HepG2 (cell line): ENCODE results near the gene PLEKHA8. TPM values are rescaled to one million over a fixed set of nuclear protein-coding genes. Genes with fewer than 3 reads are reported as not detected.
A peak's percentile ranks its signal among the peaks of the same experiment; 100 is the strongest.

Experiments used
- EZH2 ChIP-seq: conservative IDR thresholded peaks from 2 replicates; pipeline ENCODE4 v1.6.1; 2012; ENCODE audit warnings: mild to moderate bottlenecking, low read depth, low read length, moderate library complexity
- HNRNPK ChIP-seq: fragments of 200-400 bp; formaldehyde crosslinking; IDR thresholded peaks from 2 replicates; pipeline ENCODE4 v1.6.1; 2018; ENCODE audit warnings: low read length, low read depth, moderate library complexity, mild to moderate bottlenecking; ENCODE audit not compliant: poor library complexity, severe bottlenecking
- IRF2 ChIP-seq: IDR thresholded peaks from 2 replicates; pipeline ENCODE4 v1.6.1; 2018; ENCODE audit warnings: missing genetic modification reagents, missing compliant biosample characterization
- SIX1 ChIP-seq: sonication (generic); formaldehyde crosslinking; IDR thresholded peaks from 2 replicates; pipeline ENCODE4 v1.4.0; 2020; ENCODE audit warnings: missing genetic modification reagents, borderline replicate concordance
- SP1 ChIP-seq, 2 experiments: fragments of 450-650 bp in 1 of 2; sonication (generic) in 1 of 2; formaldehyde crosslinking in 1 of 2; IDR thresholded peaks; 2 replicates each; pipeline versions ENCODE4 v1.4.0 to v1.6.1; 2016 to 2020; ENCODE audit warnings: missing genetic modification reagents in 1 of 2
- SSRP1 ChIP-seq: IDR thresholded peaks from 2 replicates; pipeline ENCODE4 v1.6.1; 2016; ENCODE audit warnings: control low read depth
- TSC22D2 ChIP-seq: sonication (generic); formaldehyde crosslinking; IDR thresholded peaks from 2 replicates; pipeline ENCODE4 v1.5.1; 2020; ENCODE audit warnings: missing genetic modification reagents, mild to moderate bottlenecking, borderline replicate concordance
- ZNF530 ChIP-seq: sonication (generic); formaldehyde crosslinking; IDR thresholded peaks from 2 replicates; pipeline ENCODE4 v1.5.0; 2020; ENCODE audit warnings: low read depth, mild to moderate bottlenecking, missing genetic modification reagents
- ZNF570 ChIP-seq: sonication (generic); formaldehyde crosslinking; IDR thresholded peaks from 2 replicates; pipeline ENCODE4 v1.4.0; 2020; ENCODE audit warnings: mild to moderate bottlenecking, missing genetic modification reagents, borderline replicate concordance
- ZXDC ChIP-seq: sonication (generic); formaldehyde crosslinking; IDR thresholded peaks from 2 replicates; pipeline ENCODE4 v1.5.0; 2020; ENCODE audit warnings: mild to moderate bottlenecking, missing genetic modification reagents
- polyA plus RNA-seq, 8 experiments: library from polyadenylated mRNA; depleted of rRNA in 3 of 8; stranded (reverse) in 7 of 8; unstranded in 1 of 8; fragments of >200 nt; fragmentation: Illumina TruSeq in 4 of 8; extraction: Trizol in 4 of 8; gene quantifications; 2 replicates each; pipeline versions ENCODE4 v1.2.1 to v1.2.3, GENCODE V29; 2011 to 2016; ENCODE audit warnings: low read depth in 4 of 8, missing spikeins in 1 of 8, mixed read lengths in 1 of 8; ENCODE audit not compliant: insufficient read depth in 1 of 8
- total RNA-seq, 5 experiments: library from RNA; depleted of rRNA; stranded (reverse); fragments of >200 nt; fragmentation: Illumina TruSeq; extraction: Trizol; gene quantifications; 2 replicates each; pipeline ENCODE4 v1.2.3, GENCODE V29; 2016; ENCODE audit warnings: low read depth in 1 of 5
- TF ChIP-seq, protein P1 (sequence below): sonication (generic); formaldehyde crosslinking; IDR thresholded peaks from 2 replicates; pipeline ENCODE4 v1.4.0; 2020; ENCODE audit warnings: mild to moderate bottlenecking, missing genetic modification reagents
- TF ChIP-seq, protein P2 (sequence below): sonication (generic); formaldehyde crosslinking; IDR thresholded peaks from 2 replicates; pipeline ENCODE4 v1.4.0; 2020; ENCODE audit warnings: mild to moderate bottlenecking, missing genetic modification reagents, borderline replicate concordance
- TF ChIP-seq, protein P3 (sequence below): sonication (generic); formaldehyde crosslinking; IDR thresholded peaks from 2 replicates; pipeline ENCODE4 v1.4.0; 2020; ENCODE audit warnings: missing genetic modification reagents

PLEKHA8 gene
- total and polyA plus RNA-seq, 2 of the 13 experiments (the other 11 are each of a cell fraction or from before 2014, with no cell fraction given), result 12.5 to 26.4 TPM

DNA sequence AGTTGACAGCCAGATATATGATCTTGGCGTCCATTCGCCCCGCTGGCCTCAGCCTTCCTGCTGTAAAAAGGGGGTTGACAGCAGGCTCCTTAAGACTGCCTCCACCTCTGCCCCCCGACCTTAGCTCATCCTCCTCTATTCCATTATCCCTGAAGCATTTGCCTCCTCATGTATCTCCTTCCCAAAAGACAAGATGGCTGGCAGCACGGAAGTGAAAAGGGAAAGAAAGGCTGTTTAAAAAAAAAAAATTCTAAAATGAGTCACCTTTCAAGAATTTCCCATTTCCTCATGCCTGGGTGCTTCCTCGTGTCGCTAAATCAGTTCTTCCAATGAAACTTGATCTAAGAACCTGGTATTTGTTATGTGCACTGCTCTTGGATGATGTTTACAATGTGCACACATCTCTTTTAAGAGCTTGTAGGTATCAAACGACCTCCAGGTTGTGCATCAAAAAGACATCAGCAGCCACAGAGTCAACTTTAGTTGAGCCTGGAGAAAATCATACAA, 40.3 kb upstream of the PLEKHA8 start (continued):
- TF ChIP-seq ZNF570 (CRISPR knock-in tag), result no peak
- no peak for TF ChIP-seq TSC22D2 (CRISPR knock-in tag)
- TF ChIP-seq, protein P1, sequence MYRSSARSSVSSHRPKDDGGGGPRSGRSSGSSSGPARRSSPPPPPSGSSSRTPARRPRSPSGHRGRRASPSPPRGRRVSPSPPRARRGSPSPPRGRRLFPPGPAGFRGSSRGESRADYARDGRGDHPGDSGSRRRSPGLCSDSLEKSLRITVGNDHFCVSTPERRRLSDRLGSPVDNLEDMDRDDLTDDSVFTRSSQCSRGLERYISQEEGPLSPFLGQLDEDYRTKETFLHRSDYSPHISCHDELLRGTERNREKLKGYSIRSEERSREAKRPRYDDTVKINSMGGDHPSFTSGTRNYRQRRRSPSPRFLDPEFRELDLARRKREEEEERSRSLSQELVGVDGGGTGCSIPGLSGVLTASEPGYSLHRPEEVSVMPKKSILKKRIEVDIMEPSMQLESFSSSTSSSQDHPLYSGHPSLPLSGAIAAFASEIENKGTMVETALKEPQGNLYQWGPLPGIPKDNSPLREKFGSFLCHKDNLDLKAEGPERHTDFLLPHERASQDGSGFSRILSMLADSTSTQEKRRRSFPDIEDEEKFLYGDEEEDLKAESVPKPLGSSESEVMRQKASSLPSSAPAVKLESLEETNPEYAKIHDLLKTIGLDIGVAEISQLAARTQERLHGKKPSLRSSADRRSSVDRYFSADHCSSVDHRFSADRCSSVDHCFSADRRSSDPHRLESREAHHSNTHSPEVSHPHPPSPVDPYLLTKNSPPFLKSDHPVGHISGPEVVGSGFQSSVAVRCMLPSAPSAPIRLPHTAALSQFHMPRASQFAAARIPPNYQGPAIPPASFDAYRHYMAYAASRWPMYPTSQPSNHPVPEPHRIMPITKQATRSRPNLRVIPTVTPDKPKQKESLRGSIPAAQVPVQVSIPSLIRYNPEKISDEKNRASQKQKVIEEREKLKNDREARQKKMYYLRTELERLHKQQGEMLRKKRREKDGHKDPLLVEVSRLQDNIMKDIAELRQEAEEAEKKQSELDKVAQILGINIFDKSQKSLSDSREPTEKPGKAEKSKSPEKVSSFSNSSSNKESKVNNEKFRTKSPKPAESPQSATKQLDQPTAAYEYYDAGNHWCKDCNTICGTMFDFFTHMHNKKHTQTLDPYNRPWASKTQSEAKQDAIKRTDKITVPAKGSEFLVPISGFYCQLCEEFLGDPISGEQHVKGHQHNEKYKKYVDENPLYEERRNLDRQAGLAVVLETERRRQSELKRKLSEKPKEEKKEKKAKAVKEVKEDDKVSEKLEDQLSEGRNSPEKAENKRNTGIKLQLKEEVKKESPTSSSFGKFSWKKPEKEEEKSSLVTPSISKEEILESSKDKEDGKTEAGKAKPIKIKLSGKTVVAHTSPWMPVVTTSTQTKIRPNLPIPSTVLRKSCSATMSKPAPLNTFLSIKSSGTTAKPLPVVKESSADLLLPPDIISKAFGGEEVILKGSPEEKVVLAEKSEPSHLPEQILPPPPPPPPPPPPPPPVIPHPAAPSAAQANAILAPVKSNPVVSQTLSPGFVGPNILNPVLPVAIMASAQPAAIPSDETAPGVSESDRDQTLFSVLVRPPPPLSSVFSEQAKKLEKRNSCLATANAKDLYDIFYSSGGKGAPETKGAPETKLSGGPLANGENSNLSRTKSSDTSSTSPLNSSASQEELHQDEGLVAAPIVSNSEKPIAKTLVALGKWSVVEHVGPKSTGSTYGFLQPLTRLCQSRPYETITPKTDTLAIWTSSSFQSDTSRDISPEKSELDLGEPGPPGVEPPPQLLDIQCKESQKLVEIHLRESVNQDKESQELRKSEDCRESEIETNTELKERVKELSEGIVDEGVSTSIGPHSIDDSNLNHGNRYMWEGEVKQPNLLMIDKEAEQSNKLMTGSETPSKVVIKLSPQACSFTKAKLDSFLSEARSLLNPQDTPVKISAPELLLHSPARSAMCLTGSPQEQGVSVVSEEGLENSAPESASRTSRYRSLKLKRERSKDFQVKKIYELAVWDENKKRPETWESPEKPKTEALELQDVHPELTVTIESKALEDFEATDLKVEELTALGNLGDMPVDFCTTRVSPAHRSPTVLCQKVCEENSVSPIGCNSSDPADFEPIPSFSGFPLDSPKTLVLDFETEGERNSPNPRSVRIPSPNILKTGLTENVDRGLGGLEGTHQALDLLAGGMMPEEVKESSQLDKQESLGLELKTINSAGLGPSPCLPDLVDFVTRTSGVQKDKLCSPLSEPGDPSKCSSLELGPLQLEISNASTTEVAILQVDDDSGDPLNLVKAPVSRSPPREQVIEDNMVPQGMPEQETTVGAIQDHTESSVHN (CRISPR knock-in tag), result no peak
- peak; percentile 99 for TF ChIP-seq SIX1 (CRISPR knock-in tag)
- no peak for TF ChIP-seq HNRNPK
- TF ChIP-seq ZXDC, result no peak
- TF ChIP-seq IRF2 (CRISPR knock-in tag), result peak; percentile 4; the same call in 1 of the 2 replicates
- no peak for TF ChIP-seq ZNF530 (CRISPR knock-in tag)
- TF ChIP-seq EZH2, result no peak
- no peak; the same call in 1 of the 2 replicates for TF ChIP-seq SSRP1 (CRISPR knock-in tag)
- TF ChIP-seq, protein P2, sequence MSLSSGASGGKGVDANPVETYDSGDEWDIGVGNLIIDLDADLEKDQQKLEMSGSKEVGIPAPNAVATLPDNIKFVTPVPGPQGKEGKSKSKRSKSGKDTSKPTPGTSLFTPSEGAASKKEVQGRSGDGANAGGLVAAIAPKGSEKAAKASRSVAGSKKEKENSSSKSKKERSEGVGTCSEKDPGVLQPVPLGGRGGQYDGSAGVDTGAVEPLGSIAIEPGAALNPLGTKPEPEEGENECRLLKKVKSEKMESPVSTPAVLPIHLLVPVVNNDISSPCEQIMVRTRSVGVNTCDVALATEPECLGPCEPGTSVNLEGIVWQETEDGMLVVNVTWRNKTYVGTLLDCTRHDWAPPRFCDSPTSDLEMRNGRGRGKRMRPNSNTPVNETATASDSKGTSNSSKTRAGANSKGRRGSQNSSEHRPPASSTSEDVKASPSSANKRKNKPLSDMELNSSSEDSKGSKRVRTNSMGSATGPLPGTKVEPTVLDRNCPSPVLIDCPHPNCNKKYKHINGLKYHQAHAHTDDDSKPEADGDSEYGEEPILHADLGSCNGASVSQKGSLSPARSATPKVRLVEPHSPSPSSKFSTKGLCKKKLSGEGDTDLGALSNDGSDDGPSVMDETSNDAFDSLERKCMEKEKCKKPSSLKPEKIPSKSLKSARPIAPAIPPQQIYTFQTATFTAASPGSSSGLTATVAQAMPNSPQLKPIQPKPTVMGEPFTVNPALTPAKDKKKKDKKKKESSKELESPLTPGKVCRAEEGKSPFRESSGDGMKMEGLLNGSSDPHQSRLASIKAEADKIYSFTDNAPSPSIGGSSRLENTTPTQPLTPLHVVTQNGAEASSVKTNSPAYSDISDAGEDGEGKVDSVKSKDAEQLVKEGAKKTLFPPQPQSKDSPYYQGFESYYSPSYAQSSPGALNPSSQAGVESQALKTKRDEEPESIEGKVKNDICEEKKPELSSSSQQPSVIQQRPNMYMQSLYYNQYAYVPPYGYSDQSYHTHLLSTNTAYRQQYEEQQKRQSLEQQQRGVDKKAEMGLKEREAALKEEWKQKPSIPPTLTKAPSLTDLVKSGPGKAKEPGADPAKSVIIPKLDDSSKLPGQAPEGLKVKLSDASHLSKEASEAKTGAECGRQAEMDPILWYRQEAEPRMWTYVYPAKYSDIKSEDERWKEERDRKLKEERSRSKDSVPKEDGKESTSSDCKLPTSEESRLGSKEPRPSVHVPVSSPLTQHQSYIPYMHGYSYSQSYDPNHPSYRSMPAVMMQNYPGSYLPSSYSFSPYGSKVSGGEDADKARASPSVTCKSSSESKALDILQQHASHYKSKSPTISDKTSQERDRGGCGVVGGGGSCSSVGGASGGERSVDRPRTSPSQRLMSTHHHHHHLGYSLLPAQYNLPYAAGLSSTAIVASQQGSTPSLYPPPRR (CRISPR knock-in tag), result no peak
- no peak for TF ChIP-seq SP1 (IDR thresholded peaks at IDR 0.05)
- TF ChIP-seq SP1 (CRISPR knock-in tag; IDR thresholded peaks at IDR 0.05), result no peak
- TF ChIP-seq, protein P3, sequence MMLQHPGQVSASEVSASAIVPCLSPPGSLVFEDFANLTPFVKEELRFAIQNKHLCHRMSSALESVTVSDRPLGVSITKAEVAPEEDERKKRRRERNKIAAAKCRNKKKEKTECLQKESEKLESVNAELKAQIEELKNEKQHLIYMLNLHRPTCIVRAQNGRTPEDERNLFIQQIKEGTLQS, result peak; percentile 90
